ENCODE measurements around the gene RNF19B. TPM values are rescaled to one million over a fixed set of nuclear protein-coding genes. Genes with fewer than 3 reads are reported as not detected.
"Not testable (repeated sequence)": the region's sequence is repeated elsewhere in the genome, so short reads cannot be mapped to it uniquely, and the experiment has no call there.

The RNF19B gene
- total and polyA plus RNA-seq, 2 donors, result 8.7 to 15.0 TPM

GRCh38 chr1:33001282-33001681 lies 36.7 kb upstream of the RNF19B start:
- DNase-seq (ENCODE audit: extremely low spot score), result no peak
- Histone ChIP-seq H3K4me1 (ENCODE audit: insufficient read depth) (peaks cover 4% of the 10 kb centered on the region), H3K27ac (ENCODE audit: low read depth) (no peak overlapping the region), H3K36me3 (ENCODE audit: insufficient read depth) (no peaks in the 10 kb centered on the region), H3K4me3 (ENCODE audit: low read depth, low read length) (no peak overlapping the region)
- WGBS, result 91% methylated on average over 2 of the region's 2 CpGs

GRCh38 chr1:33000427-33001026 lies 35.9 kb upstream of the RNF19B start:
- WGBS, result 63% methylated on average over 4 of the region's 4 CpGs
- H3K4me1 ChIP-seq (ENCODE audit: insufficient read depth), result peaks cover 4% of the 10 kb centered on the region
- DNase-seq (ENCODE audit: extremely low spot score), result no peak

GRCh38 chr1:32998997-32999396 lies 34.4 kb upstream of the RNF19B start:
- 57% methylated on average over 4 of the region's 4 CpGs for WGBS
- no peak for DNase-seq (ENCODE audit: extremely low spot score)
- H3K4me1 ChIP-seq (ENCODE audit: insufficient read depth), result peaks cover 4% of the 10 kb centered on the region
- no peak overlapping the region for H3K4me3 ChIP-seq (ENCODE audit: low read depth, low read length)
- H3K27ac ChIP-seq (ENCODE audit: low read depth), result no peak overlapping the region
- no peaks in the 10 kb centered on the region for H3K36me3 ChIP-seq (ENCODE audit: insufficient read depth)

More at GRCh38 chr1:33000427-33001026, 35.9 kb upstream of the RNF19B start:
- no peak overlapping the region for H3K27ac ChIP-seq (ENCODE audit: low read depth)
- no peaks in the 10 kb centered on the region for H3K36me3 ChIP-seq (ENCODE audit: insufficient read depth)
- no peak overlapping the region for H3K4me3 ChIP-seq (ENCODE audit: low read depth, low read length)

- no peaks in the 10 kb centered on the region for H3K4me1 ChIP-seq (ENCODE audit: insufficient read depth)
- no peak overlapping the region for H3K27ac ChIP-seq (ENCODE audit: low read depth)
- 72% methylated on average over 5 of the region's 5 CpGs for WGBS
- H3K36me3 ChIP-seq (ENCODE audit: insufficient read depth), result no peaks in the 10 kb centered on the region
- H3K4me3 ChIP-seq (ENCODE audit: low read depth, low read length), result no peak overlapping the region
- DNase-seq (ENCODE audit: extremely low spot score), result no peak
Observed at GRCh38 chr1:32998064-32998463, 33.5 kb upstream of the RNF19B start.

GRCh38 chr1:32997381-32997891 lies 32.8 kb upstream of the RNF19B start:
- H3K4me1 ChIP-seq (ENCODE audit: insufficient read depth), result no peaks in the 10 kb centered on the region
- H3K27ac ChIP-seq (ENCODE audit: low read depth), result no peak overlapping the region
- WGBS, result 59% methylated on average over 2 of the region's 2 CpGs
- H3K36me3 ChIP-seq (ENCODE audit: insufficient read depth), result no peaks in the 10 kb centered on the region
- no peak overlapping the region for H3K4me3 ChIP-seq (ENCODE audit: low read depth, low read length)
- no peak for DNase-seq (ENCODE audit: extremely low spot score)

- not testable (repeated sequence) for DNase-seq (ENCODE audit: extremely low spot score); H3K4me1 ChIP-seq (ENCODE audit: insufficient read depth); H3K36me3 ChIP-seq (ENCODE audit: insufficient read depth); H3K4me3 ChIP-seq (ENCODE audit: low read depth, low read length); H3K27ac ChIP-seq (ENCODE audit: low read depth)
- 96% methylated on average over 8 of the region's 8 CpGs for WGBS
Observed at GRCh38 chr1:32993324-32993636, 28.7 kb upstream of the RNF19B start.

- Histone ChIP-seq H3K4me3 (ENCODE audit: low read depth, low read length) (no peak overlapping the region), H3K27ac (ENCODE audit: low read depth) (peak overlapping the region; percentile 63), H3K4me1 (ENCODE audit: insufficient read depth) (no peaks in the 10 kb centered on the region), H3K36me3 (ENCODE audit: insufficient read depth) (no peaks in the 10 kb centered on the region)
- 69% methylated on average over 7 of the region's 7 CpGs for WGBS
- DNase-seq (ENCODE audit: extremely low spot score), result peak; percentile 76
Observed at GRCh38 chr1:32992489-32993323, 28.1 kb upstream of the RNF19B start.

- WGBS, result 77% methylated on average over 9 of the region's 9 CpGs
- Histone ChIP-seq H3K4me1 (ENCODE audit: insufficient read depth) (no peaks in the 10 kb centered on the region), H3K4me3 (ENCODE audit: low read depth, low read length) (no peak overlapping the region), H3K36me3 (ENCODE audit: insufficient read depth) (no peaks in the 10 kb centered on the region), H3K27ac (ENCODE audit: low read depth) (peak overlapping the region; percentile 44)
- no peak for DNase-seq (ENCODE audit: extremely low spot score)
Observed at GRCh38 chr1:32991819-32992488, 27.3 kb upstream of the RNF19B start.

GRCh38 chr1:32991386-32991785 lies 26.8 kb upstream of the RNF19B start:
- DNase-seq (ENCODE audit: extremely low spot score), result no peak
- H3K4me3 ChIP-seq (ENCODE audit: low read depth, low read length), result no peak overlapping the region
- no peaks in the 10 kb centered on the region for H3K4me1 ChIP-seq (ENCODE audit: insufficient read depth)
- 84% methylated on average over 5 of the region's 5 CpGs for WGBS
- H3K27ac ChIP-seq (ENCODE audit: low read depth), result peak overlapping the region; percentile 44
- no peaks in the 10 kb centered on the region for H3K36me3 ChIP-seq (ENCODE audit: insufficient read depth)

GRCh38 chr1:32990887-32991286 lies 26.3 kb upstream of the RNF19B start:
- WGBS, result 90% methylated on average over 5 of the region's 5 CpGs
- no peaks in the 10 kb centered on the region for H3K4me1 ChIP-seq (ENCODE audit: insufficient read depth)
- DNase-seq (ENCODE audit: extremely low spot score), result no peak
- H3K36me3 ChIP-seq (ENCODE audit: insufficient read depth), result no peaks in the 10 kb centered on the region
- no peak overlapping the region for H3K27ac ChIP-seq (ENCODE audit: low read depth)
- no peak overlapping the region for H3K4me3 ChIP-seq (ENCODE audit: low read depth, low read length)

- DNase-seq (ENCODE audit: extremely low spot score), result no peak
Observed at GRCh38 chr1:32989160-32990050, 24.8 kb upstream of the RNF19B start.

GRCh38 chr1:32988665-32989064 lies 24.1 kb upstream of the RNF19B start:
- DNase-seq (ENCODE audit: extremely low spot score), result no peak

More at GRCh38 chr1:32989160-32990050, 24.8 kb upstream of the RNF19B start:
- Histone ChIP-seq H3K4me3 (ENCODE audit: low read depth, low read length) (no peak overlapping the region), H3K27ac (ENCODE audit: low read depth) (peak overlapping the region; percentile 1), H3K4me1 (ENCODE audit: insufficient read depth) (no peaks in the 10 kb centered on the region), H3K36me3 (ENCODE audit: insufficient read depth) (no peaks in the 10 kb centered on the region)
- 42% methylated on average over 6 of the region's 6 CpGs for WGBS

GRCh38 chr1:32985226-32985625 lies 20.6 kb upstream of the RNF19B start:
- Histone ChIP-seq H3K4me3 (ENCODE audit: low read depth, low read length) (no peak overlapping the region), H3K27ac (ENCODE audit: low read depth) (no peak overlapping the region), H3K36me3 (ENCODE audit: insufficient read depth) (no peaks in the 10 kb centered on the region), H3K4me1 (ENCODE audit: insufficient read depth) (no peaks in the 10 kb centered on the region)
- 100% methylated on average over 1 of the region's 1 CpG for WGBS
- no peak for DNase-seq (ENCODE audit: extremely low spot score)

More at GRCh38 chr1:32988665-32989064, 24.1 kb upstream of the RNF19B start:
- Histone ChIP-seq H3K27ac (ENCODE audit: low read depth) (no peak overlapping the region), H3K4me1 (ENCODE audit: insufficient read depth) (no peaks in the 10 kb centered on the region), H3K36me3 (ENCODE audit: insufficient read depth) (no peaks in the 10 kb centered on the region), H3K4me3 (ENCODE audit: low read depth, low read length) (no peak overlapping the region)

Data from urinary bladder (tissue), 4 donors.